Measurements from ENCODE around the gene SYT7.

DNA sequence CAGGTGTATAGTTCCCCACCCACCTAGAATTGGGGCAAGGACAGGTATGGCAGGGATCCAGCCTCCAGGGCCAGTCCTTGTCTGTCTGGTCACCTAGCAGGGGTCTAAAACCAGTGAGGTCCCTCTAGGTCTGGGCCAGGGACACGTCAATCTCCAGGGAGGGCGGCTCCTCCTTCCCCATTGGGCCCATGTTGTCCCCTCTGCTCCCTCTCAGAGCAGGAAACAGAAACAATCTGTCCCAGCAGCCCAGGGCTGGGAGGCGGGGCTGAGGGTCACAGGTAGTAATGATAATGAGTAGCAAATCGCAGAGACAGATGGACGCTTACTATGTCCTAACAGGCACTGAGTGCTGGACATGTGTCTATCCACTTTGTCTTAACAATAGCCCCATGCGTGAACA, 22.8 kb upstream of the SYT7 start:
- TF ChIP-seq, protein P1, sequence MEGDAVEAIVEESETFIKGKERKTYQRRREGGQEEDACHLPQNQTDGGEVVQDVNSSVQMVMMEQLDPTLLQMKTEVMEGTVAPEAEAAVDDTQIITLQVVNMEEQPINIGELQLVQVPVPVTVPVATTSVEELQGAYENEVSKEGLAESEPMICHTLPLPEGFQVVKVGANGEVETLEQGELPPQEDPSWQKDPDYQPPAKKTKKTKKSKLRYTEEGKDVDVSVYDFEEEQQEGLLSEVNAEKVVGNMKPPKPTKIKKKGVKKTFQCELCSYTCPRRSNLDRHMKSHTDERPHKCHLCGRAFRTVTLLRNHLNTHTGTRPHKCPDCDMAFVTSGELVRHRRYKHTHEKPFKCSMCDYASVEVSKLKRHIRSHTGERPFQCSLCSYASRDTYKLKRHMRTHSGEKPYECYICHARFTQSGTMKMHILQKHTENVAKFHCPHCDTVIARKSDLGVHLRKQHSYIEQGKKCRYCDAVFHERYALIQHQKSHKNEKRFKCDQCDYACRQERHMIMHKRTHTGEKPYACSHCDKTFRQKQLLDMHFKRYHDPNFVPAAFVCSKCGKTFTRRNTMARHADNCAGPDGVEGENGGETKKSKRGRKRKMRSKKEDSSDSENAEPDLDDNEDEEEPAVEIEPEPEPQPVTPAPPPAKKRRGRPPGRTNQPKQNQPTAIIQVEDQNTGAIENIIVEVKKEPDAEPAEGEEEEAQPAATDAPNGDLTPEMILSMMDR (IDR thresholded peaks at IDR 0.05): no peak
- no peak for TF ChIP-seq POLR2A (IDR thresholded peaks at IDR 0.05)

Measured in lower leg skin (tissue), 3 donors.